ENCODE measurements around the gene TTC21B. TPM values are rescaled to one million over a fixed set of nuclear protein-coding genes. Genes with fewer than 3 reads are reported as not detected.

Gene TTC21B
- total RNA-seq, 1 experiment from 2014 or later = 9.8 TPM

DNA sequence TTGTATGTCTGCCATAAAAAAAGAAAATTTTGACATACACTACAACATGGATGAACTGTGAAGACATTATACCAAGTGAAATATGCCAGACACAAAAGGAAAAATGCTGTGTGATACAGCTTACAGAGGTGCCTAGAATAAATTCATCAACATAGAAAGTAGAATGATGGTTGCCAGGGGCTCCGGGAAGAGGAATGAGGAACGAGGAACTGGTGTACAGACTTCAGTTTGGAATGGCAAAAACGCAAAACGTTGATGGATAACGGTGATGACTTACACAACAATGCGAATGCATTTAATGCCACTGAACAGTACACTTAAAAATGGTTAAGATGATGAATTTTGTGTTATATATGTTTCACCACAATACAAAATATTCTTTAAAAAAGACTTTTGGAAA lies 61.0 kb downstream of the TTC21B start:
- no peaks in the 10 kb centered on the region for H3K9me2 ChIP-seq (ENCODE audit: insufficient read depth)
- H4K20me1 ChIP-seq (ENCODE audit: insufficient read depth) = no peaks in the 10 kb centered on the region
- no peaks in the 10 kb centered on the region for H3K27me3 ChIP-seq (ENCODE audit: insufficient read depth, low read depth)
- no peak overlapping the region for H3K4me3 ChIP-seq
- H3K36me3 ChIP-seq (ENCODE audit: low read depth) = no peaks in the 10 kb centered on the region
- TF ChIP-seq, protein P1, sequence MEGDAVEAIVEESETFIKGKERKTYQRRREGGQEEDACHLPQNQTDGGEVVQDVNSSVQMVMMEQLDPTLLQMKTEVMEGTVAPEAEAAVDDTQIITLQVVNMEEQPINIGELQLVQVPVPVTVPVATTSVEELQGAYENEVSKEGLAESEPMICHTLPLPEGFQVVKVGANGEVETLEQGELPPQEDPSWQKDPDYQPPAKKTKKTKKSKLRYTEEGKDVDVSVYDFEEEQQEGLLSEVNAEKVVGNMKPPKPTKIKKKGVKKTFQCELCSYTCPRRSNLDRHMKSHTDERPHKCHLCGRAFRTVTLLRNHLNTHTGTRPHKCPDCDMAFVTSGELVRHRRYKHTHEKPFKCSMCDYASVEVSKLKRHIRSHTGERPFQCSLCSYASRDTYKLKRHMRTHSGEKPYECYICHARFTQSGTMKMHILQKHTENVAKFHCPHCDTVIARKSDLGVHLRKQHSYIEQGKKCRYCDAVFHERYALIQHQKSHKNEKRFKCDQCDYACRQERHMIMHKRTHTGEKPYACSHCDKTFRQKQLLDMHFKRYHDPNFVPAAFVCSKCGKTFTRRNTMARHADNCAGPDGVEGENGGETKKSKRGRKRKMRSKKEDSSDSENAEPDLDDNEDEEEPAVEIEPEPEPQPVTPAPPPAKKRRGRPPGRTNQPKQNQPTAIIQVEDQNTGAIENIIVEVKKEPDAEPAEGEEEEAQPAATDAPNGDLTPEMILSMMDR (conservative IDR thresholded peaks at IDR 0.05) = no peak
- TF ChIP-seq EZH2 (IDR thresholded peaks at IDR 0.05; ENCODE audit: low read depth) = no peak
- BruUV-seq (replicated peaks) = no TSS peak
- H2AFZ ChIP-seq = no peak overlapping the region
- H3K27ac ChIP-seq = no peak overlapping the region
- ChIA-PET POLR2A (ENCODE audit: unreplicated experiment) (no interaction called here), CTCF (no interaction called here)
- no peaks in the 10 kb centered on the region for H3K4me1 ChIP-seq (replicated peaks; ENCODE audit: insufficient read depth)
- no peak for DNase-seq
- intact Hi-C loops (cut with micrococcal nuclease; ENCODE audit: unreplicated experiment) = no loop called here
- no peaks in the 10 kb centered on the region for H3F3A ChIP-seq (ENCODE audit: insufficient read depth, low read depth)
- H3K4me2 ChIP-seq = no peak overlapping the region
- no peaks in the 10 kb centered on the region for H3K9me3 ChIP-seq (ENCODE audit: insufficient read depth, low read depth)
- H3K79me2 ChIP-seq (ENCODE audit: low read depth) = no peaks in the 10 kb centered on the region

DNA sequence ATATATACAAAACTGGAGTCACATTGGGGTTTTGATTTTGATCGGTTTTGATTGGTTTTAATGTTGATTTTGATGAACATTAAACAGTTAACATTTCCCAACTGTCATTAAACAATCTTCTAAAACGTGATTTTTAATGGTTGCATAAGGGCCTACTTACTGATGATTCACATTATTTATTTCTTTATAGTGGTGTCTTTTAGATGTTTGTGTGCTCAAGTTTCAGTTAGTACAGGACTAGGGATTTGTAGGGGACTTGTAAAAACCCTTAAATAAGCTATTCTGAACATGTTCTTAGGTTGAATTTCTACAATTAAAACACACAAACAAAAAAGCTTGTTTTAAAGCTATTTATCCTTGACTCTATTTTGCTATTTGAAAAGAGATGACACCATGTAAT lies 61.6 kb downstream of the TTC21B start:
- no peaks in the 10 kb centered on the region for H3K79me2 ChIP-seq (ENCODE audit: low read depth)
- H3K4me2 ChIP-seq = no peak overlapping the region
- H3K27me3 ChIP-seq (ENCODE audit: insufficient read depth, low read depth) = no peaks in the 10 kb centered on the region
- H4K20me1 ChIP-seq (ENCODE audit: insufficient read depth) = no peaks in the 10 kb centered on the region
- no peak overlapping the region for H3K4me3 ChIP-seq
- ChIA-PET CTCF (no interaction called here), POLR2A (ENCODE audit: unreplicated experiment) (no interaction called here)
- intact Hi-C loops (cut with micrococcal nuclease; ENCODE audit: unreplicated experiment) = no loop called here
- no peak overlapping the region for H2AFZ ChIP-seq
- DNase-seq = no peak
- H3K9me2 ChIP-seq (ENCODE audit: insufficient read depth) = no peaks in the 10 kb centered on the region
- H3K27ac ChIP-seq = no peak overlapping the region
- H3K9me3 ChIP-seq (ENCODE audit: insufficient read depth, low read depth) = no peaks in the 10 kb centered on the region
- no TSS peak for BruUV-seq (replicated peaks)
- no peaks in the 10 kb centered on the region for H3F3A ChIP-seq (ENCODE audit: insufficient read depth, low read depth)
- H3K36me3 ChIP-seq (ENCODE audit: low read depth) = no peaks in the 10 kb centered on the region
- no peaks in the 10 kb centered on the region for H3K4me1 ChIP-seq (replicated peaks; ENCODE audit: insufficient read depth)
- no peak for TF ChIP-seq EZH2 (IDR thresholded peaks at IDR 0.05; ENCODE audit: low read depth)
- TF ChIP-seq, protein P1 (conservative IDR thresholded peaks at IDR 0.05) = no peak

DNA sequence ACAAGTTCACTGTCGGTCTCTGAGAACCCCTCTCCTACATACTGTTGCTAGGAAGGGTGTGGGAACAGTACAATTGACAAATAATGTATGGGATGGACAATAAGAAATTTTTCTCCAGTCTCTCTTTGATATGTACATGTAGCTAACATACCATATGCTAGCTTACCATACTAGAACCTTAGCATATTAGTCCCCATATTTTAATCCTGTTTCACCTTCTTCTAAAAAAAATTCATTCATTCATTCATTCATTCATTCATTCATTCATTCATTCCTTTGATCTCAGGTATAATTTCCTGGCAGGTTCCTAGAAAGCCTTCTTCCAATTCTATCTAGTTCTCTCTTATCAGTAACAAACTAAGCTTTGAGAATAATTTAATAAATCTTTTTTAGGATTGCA lies 62.2 kb downstream of the TTC21B start:
- CTCF ChIA-PET = no interaction called here
- no peak overlapping the region for H2AFZ ChIP-seq
- BruUV-seq (replicated peaks) = no TSS peak

More for the DNA sequence above, 62.2 kb downstream of the TTC21B start:
- no peak for DNase-seq
- intact Hi-C loops (cut with micrococcal nuclease; ENCODE audit: unreplicated experiment) = no loop called here
- H3K4me3 ChIP-seq = no peak overlapping the region
- no peaks in the 10 kb centered on the region for H3K27me3 ChIP-seq (ENCODE audit: insufficient read depth, low read depth)
- no peaks in the 10 kb centered on the region for H3K4me1 ChIP-seq (replicated peaks; ENCODE audit: insufficient read depth)
- no peak overlapping the region for H3K4me2 ChIP-seq
- no peaks in the 10 kb centered on the region for H4K20me1 ChIP-seq (ENCODE audit: insufficient read depth)
- no peaks in the 10 kb centered on the region for H3K9me3 ChIP-seq (ENCODE audit: insufficient read depth, low read depth)
- H3K27ac ChIP-seq = no peak overlapping the region
- TF ChIP-seq, protein P1 (conservative IDR thresholded peaks at IDR 0.05) = no peak
- TF ChIP-seq EZH2 (IDR thresholded peaks at IDR 0.05; ENCODE audit: low read depth) = no peak
- no peaks in the 10 kb centered on the region for H3F3A ChIP-seq (ENCODE audit: insufficient read depth, low read depth)
- POLR2A ChIA-PET (ENCODE audit: unreplicated experiment) = no interaction called here
- no peaks in the 10 kb centered on the region for H3K36me3 ChIP-seq (ENCODE audit: low read depth)
- no peaks in the 10 kb centered on the region for H3K79me2 ChIP-seq (ENCODE audit: low read depth)
- no peaks in the 10 kb centered on the region for H3K9me2 ChIP-seq (ENCODE audit: insufficient read depth)

Measured in PC-9 (cell line).